ENCODE results near the gene HNRNPF.
"Not testable (repeated sequence)": the region's sequence is repeated elsewhere in the genome, so short reads cannot be mapped to it uniquely, and the experiment has no call there.

HNRNPF gene

GRCh38 chr10:43394868-43395267 is 14.1 kb downstream of the HNRNPF start:
- Mint-ChIP-seq H3K4me1 (ENCODE audit: low read depth) (peaks cover 81% of the 10 kb centered on the region), H3K27ac (peak overlapping the region; percentile 97), H3K27me3 (no peaks in the 10 kb centered on the region), H3K4me3 (peak overlapping the region; percentile 90), H3K9me3 (ENCODE audit: low read depth) (no peaks in the 10 kb centered on the region), H3K36me3 (peaks cover 24% of the 10 kb centered on the region)

DNA sequence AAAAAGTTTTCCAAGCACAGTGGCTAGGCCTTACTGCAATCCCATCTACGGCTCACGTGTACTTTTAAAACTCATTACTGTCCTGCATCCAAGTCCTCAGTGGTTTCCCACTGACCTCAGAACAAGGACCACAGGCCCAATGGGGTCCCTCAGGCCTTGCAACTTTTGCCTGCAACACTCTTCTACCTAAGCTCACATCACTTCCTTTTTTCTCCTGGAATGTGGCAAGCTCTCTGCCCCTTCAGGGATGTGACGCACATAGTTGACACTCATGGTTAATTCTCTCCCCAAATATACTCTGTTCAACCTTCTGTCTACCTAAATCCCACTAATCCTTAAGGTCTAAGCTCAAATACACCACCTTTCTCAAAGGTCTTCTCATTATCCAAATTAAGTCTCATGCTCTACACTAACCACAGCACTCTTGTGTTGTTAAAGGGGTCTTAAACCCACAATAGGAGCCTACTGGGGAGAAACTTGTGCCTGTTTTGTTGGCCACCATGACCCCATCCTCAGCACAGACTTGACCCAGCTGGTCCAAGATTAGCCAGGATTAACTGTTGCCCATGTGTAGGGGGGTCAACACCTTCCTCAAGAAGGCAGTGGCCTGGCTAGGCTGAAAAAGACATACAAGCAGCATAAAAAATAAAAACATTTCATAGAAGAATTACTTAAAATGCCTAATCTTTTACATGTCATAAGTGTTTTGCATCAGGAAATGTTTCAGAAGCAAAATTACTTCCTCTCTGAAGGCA is 15.2 kb downstream of the HNRNPF start:
- H3K36me3 Mint-ChIP-seq = peaks cover 20% of the 10 kb centered on the region

DNA sequence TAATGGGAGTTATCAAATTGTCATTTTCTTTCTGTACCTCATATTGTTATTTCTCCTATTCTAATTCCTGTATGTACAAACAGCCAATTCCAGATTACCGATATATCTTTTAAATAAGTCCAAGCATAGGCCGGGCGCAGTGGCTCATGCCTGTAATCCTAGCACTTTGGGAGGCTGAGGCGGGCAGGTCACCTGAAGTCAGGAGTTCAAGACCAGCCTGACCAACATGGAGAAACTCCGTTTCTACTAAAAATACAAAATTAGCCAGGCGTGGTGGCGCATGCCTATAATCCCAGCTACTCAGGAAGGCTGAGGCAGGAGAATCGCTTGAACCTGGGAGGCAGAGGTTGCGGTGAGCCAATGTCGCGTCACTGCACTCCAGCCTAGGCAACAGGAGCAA is 15.8 kb downstream of the HNRNPF start:
- H3K4me3 Mint-ChIP-seq; H3K27me3 Mint-ChIP-seq; H3K9me3 Mint-ChIP-seq (ENCODE audit: low read depth): not testable (repeated sequence)
- peaks cover 80% of the 10 kb centered on the region for H3K4me1 Mint-ChIP-seq (ENCODE audit: low read depth)
- peak overlapping the region; percentile 86 for H3K27ac Mint-ChIP-seq
- peaks cover 19% of the 10 kb centered on the region for H3K36me3 Mint-ChIP-seq

More for the DNA sequence above, 15.2 kb downstream of the HNRNPF start:
- H3K27ac Mint-ChIP-seq = peak overlapping the region; percentile 97
- no peaks in the 10 kb centered on the region for H3K9me3 Mint-ChIP-seq (ENCODE audit: low read depth)
- H3K4me1 Mint-ChIP-seq (ENCODE audit: low read depth) = peaks cover 79% of the 10 kb centered on the region
- no peaks in the 10 kb centered on the region for H3K27me3 Mint-ChIP-seq
- peak overlapping the region; percentile 36 for H3K4me3 Mint-ChIP-seq

DNA sequence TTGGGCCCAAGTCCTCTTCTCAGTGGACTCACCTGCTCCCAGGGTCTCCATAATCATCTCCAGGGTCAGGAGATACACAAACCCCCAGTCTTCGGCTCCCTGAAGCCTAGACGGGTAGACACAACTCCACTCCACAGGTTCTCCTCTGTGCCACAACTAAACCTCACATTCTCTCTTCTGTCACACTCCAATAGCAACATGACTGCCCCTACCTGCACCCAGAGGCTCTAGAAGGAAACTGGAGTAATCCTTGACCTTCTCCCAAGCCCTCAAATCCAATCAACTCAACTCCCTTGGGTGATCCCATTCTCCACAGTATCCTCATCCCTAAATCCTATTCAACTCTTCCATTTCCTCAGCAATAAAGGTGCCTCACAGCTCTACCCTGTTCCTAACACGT is 16.2 kb downstream of the HNRNPF start:
- Mint-ChIP-seq H3K9me3 (ENCODE audit: low read depth) (no peaks in the 10 kb centered on the region), H3K27me3 (no peaks in the 10 kb centered on the region), H3K4me3 (no peak overlapping the region), H3K27ac (peak overlapping the region; percentile 86), H3K36me3 (peaks cover 17% of the 10 kb centered on the region), H3K4me1 (ENCODE audit: low read depth) (peaks cover 80% of the 10 kb centered on the region)

DNA sequence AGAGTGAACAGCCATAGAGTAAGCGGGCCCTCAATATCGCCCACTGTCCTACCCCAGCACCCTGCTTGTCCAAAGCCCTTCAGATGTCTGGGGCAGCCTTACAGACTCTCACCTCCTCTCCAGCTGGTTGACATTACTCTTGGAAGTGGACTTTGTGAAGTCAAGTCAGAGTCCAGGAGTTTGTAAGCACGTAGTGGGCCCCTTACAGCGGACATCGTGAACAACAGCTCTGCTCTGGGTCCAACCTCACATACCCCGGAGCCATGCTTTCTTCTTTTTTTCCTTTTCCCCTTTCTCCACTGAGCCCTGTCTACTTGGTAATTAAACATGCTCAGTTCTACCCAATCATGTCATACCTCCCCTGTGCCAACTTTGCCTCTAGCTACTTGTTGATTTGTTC is 17.5 kb downstream of the HNRNPF start:
- Mint-ChIP-seq H3K4me1 (ENCODE audit: low read depth) (peaks cover 83% of the 10 kb centered on the region), H3K4me3 (no peak overlapping the region), H3K9me3 (ENCODE audit: low read depth) (no peaks in the 10 kb centered on the region), H3K27ac (peak overlapping the region; percentile 56), H3K36me3 (peaks cover 18% of the 10 kb centered on the region), H3K27me3 (no peaks in the 10 kb centered on the region)

DNA sequence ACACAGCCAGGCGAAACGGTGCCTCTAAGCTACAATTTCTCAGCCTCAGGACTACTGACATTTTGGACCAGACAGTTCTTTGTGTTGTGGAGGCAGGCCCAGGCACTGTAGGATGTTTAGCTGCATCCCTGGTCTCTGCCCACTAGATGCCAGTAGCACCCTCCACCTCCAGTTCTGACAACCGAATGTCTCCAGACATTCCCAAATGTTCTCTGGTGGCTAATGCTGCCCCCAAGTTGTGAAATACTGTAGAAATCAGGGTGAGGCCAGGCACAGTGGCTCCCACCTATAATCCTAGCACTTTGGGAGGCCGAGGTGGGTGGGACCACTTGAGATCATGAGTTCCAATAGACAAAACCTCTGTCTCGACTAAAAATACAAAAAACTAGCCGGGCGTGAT is 18.2 kb downstream of the HNRNPF start:
- Mint-ChIP-seq H3K4me3 (no peak overlapping the region), H3K27ac (peak overlapping the region; percentile 52), H3K9me3 (ENCODE audit: low read depth) (no peaks in the 10 kb centered on the region), H3K27me3 (no peaks in the 10 kb centered on the region), H3K4me1 (ENCODE audit: low read depth) (peaks cover 76% of the 10 kb centered on the region), H3K36me3 (peaks cover 18% of the 10 kb centered on the region)

- H3K9me3 Mint-ChIP-seq (ENCODE audit: low read depth) = no peaks in the 10 kb centered on the region
- H3K4me1 Mint-ChIP-seq (ENCODE audit: low read depth) = peaks cover 73% of the 10 kb centered on the region
- peak overlapping the region; percentile 52 for H3K27ac Mint-ChIP-seq
- H3K36me3 Mint-ChIP-seq = peaks cover 18% of the 10 kb centered on the region
- H3K27me3 Mint-ChIP-seq = no peaks in the 10 kb centered on the region
- H3K4me3 Mint-ChIP-seq = no peak overlapping the region
These were observed 18.7 kb downstream of the HNRNPF start for GRCh38 chr10:43390333-43390732.

GRCh38 chr10:43389867-43390266 is 19.1 kb downstream of the HNRNPF start:
- Mint-ChIP-seq H3K4me1 (ENCODE audit: low read depth) (peaks cover 69% of the 10 kb centered on the region), H3K27me3 (no peaks in the 10 kb centered on the region), H3K36me3 (peaks cover 18% of the 10 kb centered on the region), H3K9me3 (ENCODE audit: low read depth) (no peaks in the 10 kb centered on the region), H3K27ac (peak overlapping the region; percentile 84), H3K4me3 (no peak overlapping the region)

DNA sequence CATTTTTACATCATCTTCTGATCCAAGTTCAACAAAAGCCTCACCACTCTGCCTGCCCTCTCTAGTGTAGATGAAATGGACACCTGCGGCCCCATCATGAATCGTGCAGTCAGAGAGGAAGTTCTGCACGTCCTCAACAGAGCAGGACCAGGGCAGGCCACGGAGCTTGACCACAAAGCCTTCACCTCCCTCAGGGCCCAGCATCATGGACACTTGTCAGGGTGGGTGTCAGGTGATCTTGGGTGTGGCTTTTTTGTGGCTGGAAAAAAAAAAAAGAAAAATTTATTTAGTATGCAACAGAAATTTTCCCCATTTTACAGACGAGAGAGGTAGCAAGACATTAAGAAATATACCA is 21.3 kb downstream of the HNRNPF start:
- no peaks in the 10 kb centered on the region for H3K9me3 Mint-ChIP-seq (ENCODE audit: low read depth)
- peak overlapping the region; percentile 77 for H3K27ac Mint-ChIP-seq
- H3K4me3 Mint-ChIP-seq = no peak overlapping the region
- no peaks in the 10 kb centered on the region for H3K27me3 Mint-ChIP-seq
- H3K4me1 Mint-ChIP-seq (ENCODE audit: low read depth) = peaks cover 53% of the 10 kb centered on the region
- peaks cover 12% of the 10 kb centered on the region for H3K36me3 Mint-ChIP-seq

DNA sequence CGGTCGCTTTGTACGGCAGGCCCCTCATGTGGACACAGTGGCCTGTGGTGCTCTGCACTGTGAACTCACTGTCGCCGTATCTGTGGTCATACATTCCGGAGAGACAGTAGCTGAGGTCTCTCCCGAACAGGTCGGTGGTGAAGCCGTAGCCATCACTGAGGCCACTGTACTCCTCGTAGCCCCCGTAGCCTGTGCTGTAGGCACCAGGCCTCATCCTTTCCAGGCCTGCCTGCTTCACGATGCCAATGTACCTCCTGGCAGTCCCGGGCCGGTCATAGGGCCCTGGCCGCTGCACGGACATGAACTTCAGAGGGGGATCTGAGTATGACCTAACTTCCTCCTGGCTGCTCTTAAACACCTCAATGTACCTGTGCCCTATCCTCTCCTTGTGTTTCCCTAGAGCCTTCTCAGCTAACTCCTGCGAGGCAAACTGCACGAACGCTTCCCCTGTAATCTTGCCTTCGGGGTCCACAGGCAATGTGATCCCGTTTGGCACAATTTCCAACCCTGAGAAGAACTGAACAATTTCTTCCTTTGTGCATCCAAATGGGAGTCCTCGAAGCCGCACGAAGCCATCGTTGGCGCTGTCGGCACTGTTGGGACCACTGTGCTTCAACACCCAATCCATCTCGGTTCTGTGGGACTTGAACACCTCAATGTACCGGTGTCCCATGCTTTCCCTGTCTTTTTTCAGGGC is 21.9 kb downstream of the HNRNPF start:
- Mint-ChIP-seq H3K27ac (peak overlapping the region; percentile 77), H3K4me3 (no peak overlapping the region), H3K36me3 (peaks cover 8% of the 10 kb centered on the region), H3K9me3 (ENCODE audit: low read depth) (no peaks in the 10 kb centered on the region), H3K4me1 (ENCODE audit: low read depth) (peaks cover 48% of the 10 kb centered on the region), H3K27me3 (no peaks in the 10 kb centered on the region)

DNA sequence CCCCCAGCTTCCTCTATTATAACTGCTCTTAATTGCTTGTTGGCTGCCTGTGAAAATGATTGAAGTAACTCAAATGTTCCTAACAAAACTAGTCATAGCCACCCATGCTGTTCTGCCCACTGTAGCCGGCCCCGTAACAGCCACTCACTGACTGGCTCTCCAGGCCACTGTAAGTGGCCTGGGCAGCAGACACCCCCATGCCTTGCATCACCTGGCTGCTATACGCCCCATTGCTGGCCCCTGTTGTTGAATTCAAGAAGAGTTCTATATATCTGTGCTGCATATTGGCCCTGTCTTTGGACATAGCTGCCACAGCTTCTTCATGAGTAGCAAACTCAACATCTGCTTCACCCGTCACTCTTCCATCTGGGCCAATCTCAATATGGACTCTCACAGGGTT is 22.4 kb downstream of the HNRNPF start:
- peaks cover 45% of the 10 kb centered on the region for H3K4me1 Mint-ChIP-seq (ENCODE audit: low read depth)
- peak overlapping the region; percentile 56 for H3K27ac Mint-ChIP-seq
- peaks cover 8% of the 10 kb centered on the region for H3K36me3 Mint-ChIP-seq
- no peaks in the 10 kb centered on the region for H3K27me3 Mint-ChIP-seq
- no peak overlapping the region for H3K4me3 Mint-ChIP-seq
- H3K9me3 Mint-ChIP-seq (ENCODE audit: low read depth) = no peaks in the 10 kb centered on the region

DNA sequence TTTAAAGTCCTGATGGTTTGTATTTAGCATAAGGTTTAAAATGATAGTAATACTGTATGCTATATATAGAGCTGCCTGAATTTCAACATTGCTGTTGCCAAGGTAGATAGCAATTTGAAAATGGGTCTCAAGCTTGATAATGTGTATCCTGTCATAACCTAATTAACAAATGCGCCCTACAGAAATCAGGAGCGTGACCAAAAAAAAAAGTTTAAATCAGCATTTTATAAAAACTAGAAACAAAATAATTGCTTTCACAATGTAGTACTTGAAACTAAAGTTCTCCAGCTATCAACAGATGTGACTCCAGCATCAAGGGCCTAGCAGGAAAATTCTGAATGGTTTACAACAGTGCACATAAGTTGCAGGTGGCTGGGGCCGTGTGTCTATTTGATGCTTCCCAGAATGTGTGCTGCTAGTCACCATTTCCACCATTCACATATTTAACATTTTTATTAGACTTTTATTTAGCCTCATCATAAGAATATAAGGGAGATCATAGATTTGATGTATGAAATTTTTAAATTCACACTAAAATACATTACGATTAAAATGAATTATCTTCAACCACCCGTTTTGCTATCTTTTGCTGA is 23.5 kb downstream of the HNRNPF start:
- H3K27ac Mint-ChIP-seq = peak overlapping the region; percentile 56

GRCh38 chr10:43384252-43385221 is 24.4 kb downstream of the HNRNPF start:
- H3K27me3 Mint-ChIP-seq = no peaks in the 10 kb centered on the region
- H3K4me1 Mint-ChIP-seq (ENCODE audit: low read depth) = peaks cover 25% of the 10 kb centered on the region
- no peaks in the 10 kb centered on the region for H3K9me3 Mint-ChIP-seq (ENCODE audit: low read depth)
- H3K36me3 Mint-ChIP-seq = peaks cover 6% of the 10 kb centered on the region
- H3K4me3 Mint-ChIP-seq = no peak overlapping the region
- peak overlapping the region; percentile 58 for H3K27ac Mint-ChIP-seq

More for the DNA sequence above, 23.5 kb downstream of the HNRNPF start:
- peaks cover 35% of the 10 kb centered on the region for H3K4me1 Mint-ChIP-seq (ENCODE audit: low read depth)
- no peaks in the 10 kb centered on the region for H3K9me3 Mint-ChIP-seq (ENCODE audit: low read depth)
- no peak overlapping the region for H3K4me3 Mint-ChIP-seq
- H3K36me3 Mint-ChIP-seq = peaks cover 8% of the 10 kb centered on the region
- H3K27me3 Mint-ChIP-seq = no peaks in the 10 kb centered on the region

DNA sequence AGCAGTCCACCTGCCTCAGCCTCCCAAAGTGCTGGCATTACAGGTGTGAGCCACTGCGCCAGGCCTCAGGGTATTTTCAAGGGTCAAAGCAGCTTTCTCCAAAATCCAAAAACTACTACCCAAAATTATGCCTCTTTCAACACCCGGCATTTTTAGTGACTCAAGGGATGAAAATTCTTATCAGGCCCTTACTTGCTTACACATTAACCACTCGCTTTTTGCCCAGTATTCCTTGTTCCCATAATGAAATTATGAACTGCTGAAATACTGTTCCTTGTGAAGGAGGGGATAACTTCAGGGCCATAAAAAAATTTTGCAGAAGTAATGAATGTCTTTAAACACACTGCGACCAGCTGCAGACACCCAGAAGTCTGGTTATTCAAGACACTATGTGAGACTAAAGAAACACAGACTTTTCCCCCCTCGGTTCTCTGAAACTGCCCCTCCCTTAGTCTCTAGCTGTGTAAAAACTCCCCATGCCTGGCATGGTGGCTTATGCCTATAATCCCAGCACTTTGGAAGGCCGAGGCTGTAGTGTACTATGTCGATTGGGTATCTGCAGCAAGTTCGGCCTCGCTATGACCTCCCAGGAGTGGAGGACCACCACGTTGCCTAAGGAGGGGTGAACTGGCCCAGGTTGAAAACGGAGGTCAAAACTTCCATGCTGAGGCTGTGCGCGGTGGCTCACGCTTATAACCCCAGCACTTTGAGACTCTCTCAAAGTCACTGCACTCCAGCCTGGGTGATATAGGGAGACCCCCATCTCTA is 25.6 kb downstream of the HNRNPF start:
- Mint-ChIP-seq H3K9me3 (ENCODE audit: low read depth) (no peaks in the 10 kb centered on the region), H3K27me3 (no peaks in the 10 kb centered on the region), H3K4me3 (no peak overlapping the region), H3K27ac (peak overlapping the region; percentile 34), H3K36me3 (peaks cover 4% of the 10 kb centered on the region), H3K4me1 (ENCODE audit: low read depth) (peaks cover 16% of the 10 kb centered on the region)
